ENCODE results near the gene GARRE1.

Gene GARRE1

DNA sequence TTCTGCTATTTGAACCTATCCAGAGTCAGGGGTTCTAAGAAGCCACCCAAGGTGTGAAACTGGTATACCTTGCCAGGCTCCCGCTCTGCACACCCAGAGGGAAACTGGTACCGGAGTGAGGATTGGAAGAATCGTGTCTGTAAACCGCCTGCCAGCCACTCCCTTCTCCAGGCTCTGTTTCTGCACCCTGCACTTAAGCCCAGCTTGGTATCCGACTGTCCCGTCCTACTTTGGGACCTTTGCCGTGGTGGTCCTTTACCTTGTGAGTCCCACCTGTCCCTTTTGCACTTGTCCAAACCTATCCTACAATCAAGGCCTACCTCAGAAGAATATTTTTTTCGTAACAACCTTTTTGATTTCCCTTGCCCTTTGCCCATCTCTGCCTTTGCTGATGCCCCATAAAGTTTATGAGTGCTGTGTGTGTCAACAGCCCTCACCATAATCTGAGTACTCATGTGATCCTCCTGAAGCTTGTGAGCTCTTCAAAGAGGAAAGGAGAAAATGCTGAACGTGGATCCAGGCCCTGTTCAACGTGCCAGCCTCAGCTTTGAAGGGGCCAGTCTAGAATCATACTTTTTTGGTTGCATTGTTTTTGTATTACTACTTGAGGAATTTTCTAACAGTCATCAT, 44.7 kb downstream of the GARRE1 start:
- CTCF ChIA-PET: no interaction called here
- TF ChIP-seq CTCF (IDR thresholded peaks at IDR 0.05; ENCODE audit: control extremely low read depth, extremely low read depth, low read depth, missing control alignments): no peak
- POLR2A ChIA-PET: no interaction called here
- no peak for DNase-seq (ENCODE audit: extremely low spot score)

DNA sequence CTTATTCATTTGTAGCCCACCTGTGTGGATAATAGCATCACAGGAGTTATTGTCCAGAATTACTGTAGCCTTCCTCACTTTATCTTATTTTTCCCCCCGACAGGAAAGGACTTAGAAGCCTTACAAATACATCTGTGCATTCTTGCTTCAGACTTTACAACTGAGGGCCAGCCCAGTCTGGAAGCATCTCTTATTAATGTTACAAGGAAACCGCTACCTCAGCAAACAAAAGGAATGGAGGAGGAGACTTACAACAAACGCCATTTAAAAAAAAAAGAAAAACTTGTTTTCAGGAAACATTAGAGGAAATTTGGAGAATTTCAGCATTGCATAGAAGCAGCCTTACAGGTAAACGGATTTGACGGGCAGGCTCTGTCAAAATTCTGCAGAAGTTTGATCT, 45.2 kb downstream of the GARRE1 start:
- no peak for DNase-seq (ENCODE audit: extremely low spot score)
- CTCF ChIA-PET: no interaction called here
- POLR2A ChIA-PET: no interaction called here
- TF ChIP-seq CTCF (IDR thresholded peaks at IDR 0.05; ENCODE audit: control extremely low read depth, extremely low read depth, low read depth, missing control alignments): no peak

- no peak for DNase-seq (ENCODE audit: extremely low spot score)
- ChIA-PET POLR2A (no interaction called here), CTCF (interaction anchor here (1.4 kb wide), 1 partner anchor 36 kb away, joined by 4 read pairs; no protein-coding TSS in a partner anchor)
- no peak for TF ChIP-seq CTCF (IDR thresholded peaks at IDR 0.05; ENCODE audit: control extremely low read depth, extremely low read depth, low read depth, missing control alignments)
Observed at GRCh38 chr19:34300380-34300779, 46.0 kb downstream of the GARRE1 start.

GRCh38 chr19:34300962-34301361, 46.6 kb downstream of the GARRE1 start:
- no peak for DNase-seq (ENCODE audit: extremely low spot score)
- CTCF ChIA-PET: interaction anchor here (1.4 kb wide), 2 partner anchors 35 to 50 kb away, joined by 3 to 4 read pairs; no protein-coding TSS in a partner anchor
- POLR2A ChIA-PET: no interaction called here
- no peak for TF ChIP-seq CTCF (IDR thresholded peaks at IDR 0.05; ENCODE audit: control extremely low read depth, extremely low read depth, low read depth, missing control alignments)
